ENCODE measurements around the gene TTPAL. TPM values are rescaled to one million over a fixed set of nuclear protein-coding genes. Genes with fewer than 3 reads are reported as not detected.

TTPAL gene
- total and polyA plus RNA-seq, 10 of the 15 experiments (the other 5 are each of a cell fraction or from before 2014, with no cell fraction given) = 4.0 to 24.0 (median 9.3) TPM

GRCh38 chr20:44522841-44523240, 47.2 kb downstream of the TTPAL start:
- ChIA-PET SMC1A (ENCODE audit: uncharacterized antibody, unreplicated experiment) (interaction anchor here (1.0 to 1.4 kb wide), 4 partner anchors 28 to 86 kb away, joined by 3 to 4 read pairs (median 4); no protein-coding TSS in a partner anchor), POLR2A (interaction anchor here (1.0 kb wide), 1 partner anchor 64 kb away, joined by 3 read pairs; no protein-coding TSS in a partner anchor), CTCF (interaction anchor here (1.0 to 3.3 kb wide), 7 partner anchors 40 to 139 kb away, joined by 3 to 15 read pairs (median 4); partner anchors contain the start of gene TTPAL), RAD21 (ENCODE audit: unreplicated experiment) (interaction anchor here (1.1 to 1.8 kb wide), 2 partner anchors 64 to 75 kb away, joined by 3 to 5 read pairs; no protein-coding TSS in a partner anchor)
- Histone ChIP-seq H3K27me3 (replicated peaks in 1 of 2; ENCODE audit: control insufficient read depth in 2 of 2, insufficient read depth in 2 of 2, low read length in 1 of 2) (no peaks in the 10 kb centered on the region), H3K36me3 (ENCODE audit: control insufficient read depth in 2 of 2, insufficient read depth in 2 of 2, low read length in 1 of 2) (no peaks in the 10 kb centered on the region), H3K9ac (ENCODE audit: control insufficient read depth, insufficient read depth, low read length) (no peak overlapping the region), H3K27ac (ENCODE audit: control insufficient read depth, insufficient read depth) (no peak overlapping the region), H3K4me1 (ENCODE audit: control insufficient read depth, insufficient read depth, low read length) (peaks cover 7% of the 10 kb centered on the region; the same call in 1 of the 2 replicates), H3K4me2 (ENCODE audit: control insufficient read depth, insufficient read depth) (peak overlapping the region; percentile 84; the same call in 1 of the 2 replicates), H2AFZ (ENCODE audit: control insufficient read depth, low read depth, low read length) (no peak overlapping the region; the same call in 1 of the 2 replicates), H3K79me2 (ENCODE audit: control insufficient read depth, insufficient read depth, low read length) (peaks cover 33% of the 10 kb centered on the region), H3K4me3 (peak overlapping the region; percentile 71; the same call in 1 of the 2 replicates), H4K20me1 (ENCODE audit: control insufficient read depth, insufficient read depth) (no peaks in the 10 kb centered on the region), H3K9me3 (replicated peaks; ENCODE audit: control insufficient read depth, insufficient read depth, low read length) (no peaks in the 10 kb centered on the region)
- FAIRE-seq = no peak
- in situ Hi-C loops (cut with MboI) = no loop called here
- no peak for DNase-seq (ENCODE audit: low read depth, low spot score)
- WGBS (ENCODE audit: insufficient coverage, insufficient replicate concordance, low lambda C conversion rate, missing lambda C conversion rate) = 100% methylated on average over 1 of the region's 1 CpG
- no TSS peak for BruUV-seq (replicated peaks)
- intact Hi-C loops (cut with micrococcal nuclease; ENCODE audit: unreplicated experiment) = loop anchor here (5.0 kb wide), 1 partner anchor 84 kb away; no protein-coding TSS in a partner anchor
- ATAC-seq = no peak
- TF ChIP-seq SIN3A (IDR thresholded peaks at IDR 0.05; ENCODE audit: low read depth, low read length) (no peak), RCOR1 (conservative IDR thresholded peaks at IDR 0.05; ENCODE audit: low read depth, low read length) (no peak), JUNB (IDR thresholded peaks at IDR 0.05) (no peak), BRCA1 (IDR thresholded peaks at IDR 0.05; ENCODE audit: low read depth, low read length) (no peak), NR2F1 (conservative IDR thresholded peaks at IDR 0.05) (no peak), EP300 (IDR thresholded peaks at IDR 0.05; ENCODE audit: borderline replicate concordance in 1 of 2, control insufficient read depth in 1 of 2, low read depth in 2 of 2, low read length in 2 of 2) (no peak), NFXL1 (IDR thresholded peaks at IDR 0.05; ENCODE audit: borderline replicate concordance) (no peak), TBL1XR1 (IDR thresholded peaks at IDR 0.05; ENCODE audit: low read depth, low read length) (no peak), SUZ12 (IDR thresholded peaks at IDR 0.05; ENCODE audit: unreplicated experiment) (no peak), ZBED1 (IDR thresholded peaks at IDR 0.05; ENCODE audit: borderline replicate concordance) (no peak), CHD4 (IDR thresholded peaks at IDR 0.05) (no peak), ZNF687 (IDR thresholded peaks at IDR 0.05) (no peak), FOS (IDR thresholded peaks at IDR 0.05; ENCODE audit: borderline replicate concordance, extremely low read depth, insufficient read length) (no peak), PBX3 (IDR thresholded peaks at IDR 0.05; ENCODE audit: insufficient replicate concordance, low read depth, low read length) (no peak)
- TF ChIP-seq, protein P1, sequence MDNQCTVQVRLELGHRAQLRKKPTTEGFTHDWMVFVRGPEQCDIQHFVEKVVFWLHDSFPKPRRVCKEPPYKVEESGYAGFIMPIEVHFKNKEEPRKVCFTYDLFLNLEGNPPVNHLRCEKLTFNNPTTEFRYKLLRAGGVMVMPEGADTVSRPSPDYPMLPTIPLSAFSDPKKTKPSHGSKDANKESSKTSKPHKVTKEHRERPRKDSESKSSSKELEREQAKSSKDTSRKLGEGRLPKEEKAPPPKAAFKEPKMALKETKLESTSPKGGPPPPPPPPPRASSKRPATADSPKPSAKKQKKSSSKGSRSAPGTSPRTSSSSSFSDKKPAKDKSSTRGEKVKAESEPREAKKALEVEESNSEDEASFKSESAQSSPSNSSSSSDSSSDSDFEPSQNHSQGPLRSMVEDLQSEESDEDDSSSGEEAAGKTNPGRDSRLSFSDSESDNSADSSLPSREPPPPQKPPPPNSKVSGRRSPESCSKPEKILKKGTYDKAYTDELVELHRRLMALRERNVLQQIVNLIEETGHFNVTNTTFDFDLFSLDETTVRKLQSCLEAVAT (IDR thresholded peaks at IDR 0.05) = no peak
- TF ChIP-seq, protein P2, sequence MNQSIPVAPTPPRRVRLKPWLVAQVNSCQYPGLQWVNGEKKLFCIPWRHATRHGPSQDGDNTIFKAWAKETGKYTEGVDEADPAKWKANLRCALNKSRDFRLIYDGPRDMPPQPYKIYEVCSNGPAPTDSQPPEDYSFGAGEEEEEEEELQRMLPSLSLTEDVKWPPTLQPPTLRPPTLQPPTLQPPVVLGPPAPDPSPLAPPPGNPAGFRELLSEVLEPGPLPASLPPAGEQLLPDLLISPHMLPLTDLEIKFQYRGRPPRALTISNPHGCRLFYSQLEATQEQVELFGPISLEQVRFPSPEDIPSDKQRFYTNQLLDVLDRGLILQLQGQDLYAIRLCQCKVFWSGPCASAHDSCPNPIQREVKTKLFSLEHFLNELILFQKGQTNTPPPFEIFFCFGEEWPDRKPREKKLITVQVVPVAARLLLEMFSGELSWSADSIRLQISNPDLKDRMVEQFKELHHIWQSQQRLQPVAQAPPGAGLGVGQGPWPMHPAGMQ (IDR thresholded peaks at IDR 0.05; ENCODE audit: borderline replicate concordance) = no peak

All from GM12878 (cell line).